ENCODE data around the gene DNMT3A.
A peak's percentile ranks its signal among the peaks of the same experiment; 100 is the strongest.

Gene DNMT3A

DNA sequence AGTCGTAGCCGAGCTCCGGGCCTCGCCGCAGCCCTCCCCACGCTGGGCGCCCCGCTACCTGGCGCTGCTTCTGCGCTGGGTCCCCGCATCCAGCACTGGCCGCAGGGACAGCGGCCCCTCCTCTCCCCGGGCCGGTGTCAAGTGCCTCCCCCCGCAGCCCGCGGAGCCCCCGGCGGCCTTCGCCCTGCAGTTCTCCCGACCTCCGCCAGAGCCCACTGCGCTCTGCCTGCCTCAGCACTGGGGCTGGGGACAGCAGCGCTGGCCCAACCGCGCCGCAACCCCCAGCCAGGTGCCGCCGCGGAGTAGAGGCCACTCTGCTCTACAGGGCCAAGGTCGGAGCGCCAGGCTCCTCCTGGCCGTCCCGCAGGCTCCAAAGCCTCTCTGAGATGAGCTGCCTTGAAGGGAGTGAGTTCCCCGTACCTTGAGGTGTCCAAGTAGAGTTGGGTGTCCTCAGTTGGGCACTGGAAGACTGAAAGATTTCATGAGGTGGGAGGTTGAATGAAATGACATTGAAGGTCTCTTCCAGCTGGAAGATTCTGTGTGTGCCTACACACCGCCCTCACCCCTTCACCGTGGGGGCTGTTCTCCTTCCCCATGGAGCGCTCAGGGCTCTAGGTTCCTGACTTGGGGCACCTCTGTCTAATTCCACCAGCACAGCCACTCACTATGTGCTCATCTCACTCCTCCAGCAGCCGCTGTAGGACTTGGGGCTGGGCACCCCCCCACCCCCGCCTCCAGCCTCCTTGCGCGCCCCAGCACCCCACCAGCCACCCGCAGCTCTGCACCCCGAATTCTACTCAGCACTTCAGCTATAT lies 854 bp upstream of the DNMT3A start:
- peak; percentile 81 to 83 for DNase-seq

GRCh38 chr2:25341011-25341727 lies 556 bp downstream of the DNMT3A start:
- DNase-seq, result peak in 1 of 2 donors; percentile 40

GRCh38 chr2:25340181-25340921 lies 1.4 kb downstream of the DNMT3A start:
- DNase-seq, result peak in 1 of 2 donors; percentile 48

DNA sequence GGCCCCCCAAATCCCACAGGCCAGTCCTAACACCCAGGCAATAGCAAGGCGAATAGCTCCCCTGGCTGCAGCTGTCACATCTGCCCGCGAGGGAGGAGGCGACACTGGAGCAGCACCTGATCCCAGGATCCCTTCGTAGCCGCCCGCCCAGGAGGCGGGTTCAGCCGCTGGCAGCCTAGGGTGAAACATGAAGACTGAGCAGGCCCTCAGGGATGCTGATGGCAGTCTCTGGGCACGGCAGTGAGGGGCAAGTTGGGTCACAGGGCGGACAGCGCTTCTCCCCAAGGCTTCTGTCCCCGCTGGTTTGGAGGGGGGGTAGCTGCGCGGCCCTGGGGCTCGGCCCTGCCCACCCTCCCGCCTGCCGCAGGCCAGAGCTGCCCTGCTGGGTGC lies 1.9 kb downstream of the DNMT3A start:
- DNase-seq, result no peak

- no peak for DNase-seq
Measured at GRCh38 chr2:25339211-25339674, 2.5 kb downstream of the DNMT3A start.

DNA sequence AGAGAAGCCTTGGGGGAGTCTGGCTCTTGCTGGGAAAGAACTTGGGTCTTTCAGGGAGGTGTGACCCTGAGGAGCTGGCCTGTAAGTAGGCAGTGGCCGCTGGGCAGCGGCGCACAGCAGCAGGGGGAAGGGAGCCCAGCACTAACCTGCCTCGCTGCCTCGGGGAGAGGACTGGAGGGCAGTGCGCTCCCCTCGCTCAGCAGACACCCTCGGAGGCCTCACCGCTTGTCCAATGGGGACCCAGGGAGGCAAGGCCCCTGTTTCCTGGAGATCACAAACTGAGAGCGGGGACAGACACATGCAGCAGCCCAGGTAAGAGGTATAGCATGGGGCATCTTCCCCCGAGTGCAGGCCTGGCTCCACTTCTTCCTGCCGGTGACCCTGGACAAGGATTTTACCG lies 3.3 kb downstream of the DNMT3A start:
- DNase-seq, result no peak

DNA sequence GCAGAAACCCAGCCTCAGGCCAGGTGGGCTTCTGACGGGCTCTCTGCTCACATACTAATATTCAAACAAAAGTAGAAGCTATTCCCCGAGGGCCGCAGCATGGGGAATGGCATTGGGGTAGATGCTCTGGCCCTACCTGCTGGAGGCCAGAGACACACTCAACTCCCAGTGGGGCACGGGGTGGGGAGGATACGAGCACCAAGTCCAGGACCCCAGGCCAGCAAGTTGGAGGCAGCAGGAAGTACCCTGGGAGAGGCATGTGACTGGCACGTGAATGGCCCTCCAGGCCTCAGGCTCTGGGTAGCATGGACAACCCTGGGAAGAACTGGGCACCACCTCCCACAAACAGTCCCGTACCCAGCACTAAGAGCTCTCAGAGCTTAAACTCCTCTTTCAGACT lies 3.8 kb downstream of the DNMT3A start:
- DNase-seq, result no peak

DNA sequence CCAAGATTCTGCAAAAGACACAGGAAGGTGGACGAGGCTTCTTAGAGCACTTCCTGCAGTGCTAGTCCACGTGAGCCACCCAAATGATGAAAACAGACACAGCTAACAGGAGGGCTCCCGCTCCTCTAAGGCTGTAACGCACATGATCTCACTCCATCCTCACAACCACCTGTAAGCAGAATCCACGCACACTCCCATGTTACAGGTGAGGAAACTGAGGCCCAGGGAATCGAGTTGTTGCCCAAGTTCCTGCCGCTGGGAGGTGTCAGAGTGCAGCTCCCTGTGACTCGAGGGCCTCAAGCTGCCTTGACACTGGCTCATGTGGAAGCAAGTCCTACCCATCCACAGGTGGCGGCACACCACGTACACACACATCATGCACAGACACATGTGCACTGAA lies 4.4 kb downstream of the DNMT3A start:
- DNase-seq, result no peak

- no peak for DNase-seq
Measured at GRCh38 chr2:25336383-25336841, 5.3 kb downstream of the DNMT3A start.

GRCh38 chr2:25335971-25336370 lies 5.8 kb downstream of the DNMT3A start:
- no peak for DNase-seq

DNA sequence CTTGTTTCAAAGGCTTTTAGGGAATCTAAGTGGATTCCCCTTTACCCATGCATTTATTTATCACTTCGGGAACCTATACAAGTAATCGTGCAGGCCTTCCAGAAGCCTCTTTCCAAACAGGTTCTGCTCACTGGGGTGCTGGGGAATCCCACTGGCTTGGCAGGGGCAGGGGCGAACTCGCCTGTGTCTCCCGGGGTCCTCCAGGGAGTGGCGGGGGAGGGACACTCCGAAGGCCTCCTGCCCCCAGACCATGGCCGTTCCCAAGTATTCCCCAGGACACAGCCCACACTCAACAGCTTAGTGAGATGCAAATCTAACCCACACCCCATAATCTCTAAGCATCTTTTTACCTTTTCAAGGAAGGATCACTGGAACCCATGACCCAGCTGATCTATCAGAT lies 6.5 kb downstream of the DNMT3A start:
- DNase-seq, result no peak

- no peak for DNase-seq
Measured at GRCh38 chr2:25334482-25334881, 7.2 kb downstream of the DNMT3A start.

GRCh38 chr2:25333981-25334380 lies 7.7 kb downstream of the DNMT3A start:
- no peak for DNase-seq

- no peak for DNase-seq
Measured at GRCh38 chr2:25332571-25332970, 9.2 kb downstream of the DNMT3A start.

- peak; percentile 66 to 73 for DNase-seq
Measured at GRCh38 chr2:25331686-25332365, 9.9 kb downstream of the DNMT3A start.

GRCh38 chr2:25330937-25331336 lies 10.8 kb downstream of the DNMT3A start:
- no peak for DNase-seq

DNA sequence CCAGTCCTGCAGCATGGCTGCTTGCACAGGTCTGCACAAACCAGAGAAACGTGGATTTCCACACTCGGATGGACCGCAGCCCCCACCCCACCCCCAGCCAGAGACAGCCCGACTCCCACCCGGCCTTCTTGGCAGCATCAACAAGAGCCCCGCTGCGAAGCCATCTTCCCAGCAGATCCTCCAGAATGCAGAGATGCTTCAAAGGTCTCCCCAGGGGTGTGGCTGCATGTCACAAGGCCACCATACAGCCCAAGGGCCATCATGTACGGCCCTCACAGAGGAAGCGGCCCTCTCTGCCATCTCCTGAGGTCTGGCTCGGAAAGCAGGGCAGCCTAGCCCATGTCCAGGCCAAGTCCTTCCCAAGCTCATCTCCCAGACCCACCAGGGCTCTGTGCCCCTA lies 11.5 kb downstream of the DNMT3A start:
- no peak for DNase-seq

DNA sequence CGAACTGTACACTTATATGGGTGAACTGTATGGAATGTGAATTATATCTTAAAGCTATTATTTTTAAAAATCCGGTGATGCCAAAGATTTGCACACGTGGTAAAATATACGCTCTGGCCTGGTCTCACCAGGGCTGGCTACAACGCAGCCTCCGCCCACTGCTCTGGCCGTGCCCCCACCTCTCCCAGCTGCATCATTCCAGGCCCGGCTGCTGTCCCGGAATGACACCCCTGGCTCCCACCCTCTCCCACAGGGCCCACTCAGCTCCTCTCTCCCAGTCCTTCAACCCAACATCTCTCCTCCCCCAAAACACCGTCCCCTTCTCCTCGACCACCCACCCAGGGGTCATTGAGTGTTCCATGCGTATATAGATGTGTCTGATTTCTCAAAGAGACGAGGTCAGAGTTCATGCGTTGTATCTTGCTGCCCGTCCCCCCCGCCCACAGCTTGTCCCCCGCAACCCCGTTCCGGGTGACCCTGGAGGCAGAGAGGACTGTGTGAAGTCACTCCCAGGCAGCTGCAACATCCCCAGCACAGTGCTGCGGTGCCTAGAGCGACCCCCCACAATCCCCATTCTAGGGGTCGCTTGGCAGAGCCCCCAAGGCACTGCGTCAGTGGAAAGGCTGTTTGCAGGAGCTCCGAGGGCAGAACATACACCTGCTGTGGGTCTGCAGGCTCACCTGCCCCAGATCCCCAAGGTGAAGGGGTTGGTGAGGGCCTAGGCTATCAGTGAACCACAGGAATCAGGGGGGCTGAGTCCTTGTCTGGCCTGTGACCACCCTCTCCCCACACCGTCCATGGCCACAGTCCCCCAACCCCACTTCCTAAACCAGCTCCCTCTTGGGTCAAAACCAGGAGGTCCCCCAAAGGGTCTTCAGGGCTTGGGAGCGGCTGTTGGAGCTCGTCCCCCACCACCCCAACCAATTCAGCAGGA lies 13.3 kb downstream of the DNMT3A start:
- DNase-seq, result no peak

DNA sequence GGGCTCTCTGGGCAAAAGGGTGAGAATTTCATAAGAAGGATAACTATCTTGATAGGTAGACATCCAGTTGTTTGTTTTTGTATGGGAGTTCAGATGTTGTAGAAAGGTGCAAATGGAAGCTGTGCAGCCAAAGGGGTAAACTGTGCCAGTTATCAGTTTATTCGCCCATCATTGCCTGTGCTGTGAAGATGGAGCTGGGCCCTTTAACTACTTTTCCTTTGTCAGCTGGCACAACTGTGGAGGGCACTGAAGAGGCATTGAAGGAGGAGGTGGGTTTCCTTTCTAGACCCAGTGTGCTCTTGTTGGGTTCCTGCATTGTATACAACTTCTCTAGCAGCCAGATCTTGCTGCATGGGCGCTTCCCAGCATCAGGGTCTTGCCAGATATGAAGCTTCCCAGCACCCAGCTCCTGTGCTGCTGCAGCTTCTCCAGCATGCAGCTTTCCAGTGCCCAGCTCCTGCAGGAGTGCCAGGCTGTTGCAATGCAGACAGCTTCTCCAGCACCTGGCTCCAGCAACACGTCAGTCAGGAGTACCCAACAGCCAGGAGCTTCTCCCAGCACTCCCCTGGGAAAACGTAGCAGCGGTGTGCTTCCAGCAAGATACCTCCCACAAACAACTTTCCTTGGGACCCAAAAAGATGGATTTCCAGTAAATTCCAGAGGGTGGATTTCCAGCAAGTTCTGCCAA lies 15.3 kb downstream of the DNMT3A start:
- DNase-seq, result no peak

DNA sequence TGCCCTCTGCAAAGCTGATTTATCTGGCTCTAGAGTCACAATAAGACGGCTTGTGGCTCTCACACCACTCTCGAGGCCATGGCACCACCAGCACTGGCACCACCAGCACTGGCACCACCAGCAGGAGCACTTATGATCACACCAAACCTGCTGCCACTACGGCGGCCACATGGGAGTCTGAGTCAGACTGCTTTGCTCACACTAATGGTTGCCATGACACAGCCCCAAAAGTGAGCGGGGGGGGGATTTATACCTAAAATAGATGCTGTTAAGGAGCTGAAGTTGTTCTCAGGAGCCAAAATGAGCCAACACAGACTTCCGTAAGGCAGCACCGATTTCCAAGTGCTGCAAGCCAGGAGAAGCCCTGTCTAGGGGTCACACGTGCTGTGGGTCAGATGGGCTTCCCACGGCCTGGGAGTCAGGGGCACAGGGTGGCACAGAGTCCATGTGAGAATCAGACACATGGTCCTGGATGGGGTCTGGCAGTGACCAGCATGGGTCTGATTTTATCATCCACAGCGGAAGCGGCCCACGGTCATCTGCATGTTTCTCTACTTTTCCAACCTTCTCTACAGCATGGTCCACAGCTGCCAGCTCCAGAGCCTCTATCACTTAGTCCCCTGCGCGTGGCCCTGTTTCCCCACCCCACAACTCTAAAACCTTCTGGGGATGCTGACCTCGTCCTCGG lies 16.7 kb downstream of the DNMT3A start:
- peak; percentile 31 to 43 for DNase-seq
